ENCODE measurements around the gene AGMO.

The AGMO gene

DNA sequence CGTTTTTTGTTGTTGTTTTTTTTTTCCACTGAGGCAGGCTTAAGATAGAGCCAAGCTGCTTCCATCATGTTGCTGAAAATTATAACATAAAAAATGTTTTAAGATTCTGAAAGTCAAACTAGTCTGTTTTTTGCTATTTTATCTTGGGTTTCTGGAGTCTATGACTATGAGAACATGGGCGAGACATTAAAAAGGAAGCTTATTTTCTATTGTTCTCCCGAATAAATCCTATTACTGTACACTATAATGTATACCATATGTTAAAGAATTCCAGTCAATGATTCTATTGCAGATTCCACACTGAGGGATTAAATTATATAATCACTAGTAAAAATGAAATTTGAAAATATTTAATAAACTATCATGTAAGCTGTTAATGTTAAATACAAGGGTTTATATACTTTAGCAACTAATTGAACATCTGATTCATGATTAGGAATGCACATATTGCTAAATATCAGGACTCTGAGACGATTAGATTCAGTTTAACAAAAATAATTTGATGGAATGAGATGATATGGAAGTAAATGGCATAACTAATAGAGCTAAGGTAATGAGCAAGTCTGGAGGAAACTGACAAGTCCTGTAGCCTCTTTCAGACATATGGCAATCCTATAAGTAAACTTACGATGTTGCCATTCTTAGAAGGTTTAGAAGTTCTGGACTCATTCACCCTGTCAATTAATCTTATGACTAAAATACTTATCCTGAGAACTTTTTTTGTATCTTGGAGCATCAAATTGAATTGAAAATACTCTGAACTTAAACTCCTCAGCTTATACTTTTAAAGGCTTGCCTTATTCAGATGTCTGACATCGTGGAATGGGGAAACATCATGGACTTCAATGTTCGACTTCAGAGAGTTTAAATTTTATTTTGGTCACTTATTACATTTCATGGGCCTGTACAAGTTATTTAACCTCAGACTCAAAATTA, 364.5 kb downstream of the AGMO start:
- Histone ChIP-seq H3K27ac (no peak overlapping the region), H3K4me3 (no peak overlapping the region)

DNA sequence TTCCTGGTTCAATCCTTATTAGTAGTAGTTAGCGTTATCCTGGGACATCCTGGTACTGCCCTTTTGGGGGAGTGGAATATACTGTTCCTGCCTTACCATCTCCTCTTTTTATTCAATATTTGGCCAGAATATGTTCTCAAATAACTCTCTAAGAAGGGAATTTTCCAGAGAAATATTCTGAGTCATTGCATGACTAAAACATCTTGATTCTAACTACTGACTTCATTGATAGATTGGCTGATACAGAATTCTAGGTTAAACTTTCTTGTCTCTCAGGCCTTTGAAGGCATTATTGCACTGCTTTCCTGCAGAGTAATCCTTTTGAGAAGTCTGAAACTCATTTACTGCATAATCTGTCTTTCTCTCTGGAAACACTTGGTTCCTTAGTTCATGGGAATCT, 383.8 kb downstream of the AGMO start:
- H3K27ac ChIP-seq, result no peak overlapping the region
- no peak overlapping the region for H3K4me3 ChIP-seq

DNA sequence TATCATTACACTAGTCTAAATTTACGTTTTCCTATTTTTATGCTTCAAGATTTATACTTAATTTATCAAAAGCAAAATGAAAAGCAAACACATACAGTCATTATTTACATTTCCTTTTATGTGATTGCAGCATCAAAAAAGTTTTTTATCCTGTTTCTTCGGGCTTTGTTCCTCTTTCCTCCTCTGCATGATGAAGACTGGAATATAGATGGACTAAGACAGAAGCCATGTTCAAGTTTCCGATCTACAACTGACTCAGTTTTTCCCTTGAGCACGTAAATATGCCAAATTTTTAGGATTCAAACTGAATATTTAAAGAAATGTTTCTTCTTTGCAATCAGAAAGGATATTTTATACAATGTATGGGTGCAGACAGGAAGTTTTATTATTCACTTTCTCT, 385.7 kb downstream of the AGMO start:
- Histone ChIP-seq H3K4me3 (no peak overlapping the region), H3K27ac (no peak overlapping the region)

DNA sequence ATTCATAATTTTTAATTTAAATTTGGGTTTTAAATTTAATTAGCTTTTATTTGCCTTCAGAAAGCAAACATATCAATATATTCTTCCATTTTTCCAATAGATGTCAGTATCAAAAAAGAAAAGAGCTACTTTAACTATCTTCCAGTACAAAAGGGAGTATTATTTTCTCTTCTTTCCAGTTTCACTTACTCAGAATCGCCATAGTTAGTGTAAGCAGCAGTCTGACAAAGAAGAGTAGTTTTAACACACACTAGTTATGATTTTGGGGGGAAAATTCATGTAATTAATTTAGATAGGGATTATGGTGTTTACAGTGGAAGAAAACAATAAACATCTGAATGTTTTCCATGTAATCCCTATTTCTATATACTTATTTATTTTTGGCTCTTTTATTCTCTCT, 386.7 kb downstream of the AGMO start:
- H3K4me3 ChIP-seq, result no peak overlapping the region
- H3K27ac ChIP-seq, result no peak overlapping the region

DNA sequence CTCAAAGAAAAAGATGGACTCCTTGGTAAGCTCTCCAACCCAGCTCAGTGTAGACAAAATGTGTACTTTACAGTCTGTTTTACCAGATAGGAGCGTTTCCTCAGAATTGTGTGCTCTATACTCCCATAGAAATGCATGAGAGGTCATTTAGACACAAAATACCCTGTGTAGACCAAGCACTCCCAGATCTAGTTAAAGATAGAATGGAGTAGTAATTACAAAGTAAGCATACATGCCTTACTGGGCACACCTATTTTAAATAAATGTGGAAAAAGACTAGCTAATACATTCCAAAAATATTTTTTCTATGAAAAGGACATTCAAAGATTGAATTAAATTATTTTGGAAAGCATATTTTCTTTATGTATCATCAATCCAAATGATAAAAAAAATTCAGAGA, 387.3 kb downstream of the AGMO start:
- H3K27ac ChIP-seq, result no peak overlapping the region
- no peak overlapping the region for H3K4me3 ChIP-seq

DNA sequence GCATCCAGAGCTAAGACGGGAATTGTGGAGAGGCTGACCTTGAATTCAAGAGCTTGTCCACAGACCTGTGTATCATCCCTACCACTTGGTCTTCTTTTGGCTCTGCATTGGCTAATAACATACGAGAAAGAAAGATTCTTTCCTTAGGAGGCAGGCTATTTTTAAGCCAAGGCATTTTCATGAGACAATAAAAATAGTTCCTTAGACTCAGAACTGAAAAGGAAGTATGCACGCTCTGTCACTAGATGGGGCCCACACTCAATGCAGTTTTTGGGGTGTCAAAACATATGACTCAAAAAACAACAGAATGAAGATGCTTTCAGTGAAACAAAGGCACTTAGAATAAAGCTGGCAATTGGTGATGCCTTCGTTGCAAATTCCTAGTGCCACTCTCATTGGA, 393.3 kb downstream of the AGMO start:
- H3K27ac ChIP-seq, result no peak overlapping the region
- no peak overlapping the region for H3K4me3 ChIP-seq

DNA sequence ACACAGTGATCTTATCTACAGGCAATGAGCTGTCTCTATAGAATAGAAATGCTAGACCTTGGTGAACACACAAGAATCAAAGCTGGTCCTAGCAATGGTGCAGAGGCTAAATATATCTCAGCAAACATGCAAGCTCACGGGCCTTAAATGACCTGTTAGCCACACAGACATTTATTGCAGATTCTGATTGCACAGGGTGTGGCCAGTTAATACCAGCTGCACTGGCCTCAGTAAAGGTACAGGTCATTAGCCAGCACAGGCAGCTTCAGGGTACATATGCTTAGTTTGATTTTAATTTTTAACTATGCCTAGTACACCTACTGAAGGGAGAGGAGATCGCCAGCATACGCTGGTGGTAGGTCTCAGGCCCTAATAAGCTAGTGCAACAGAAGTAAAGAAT, 393.9 kb downstream of the AGMO start:
- Histone ChIP-seq H3K4me3 (no peak overlapping the region), H3K27ac (no peak overlapping the region)

DNA sequence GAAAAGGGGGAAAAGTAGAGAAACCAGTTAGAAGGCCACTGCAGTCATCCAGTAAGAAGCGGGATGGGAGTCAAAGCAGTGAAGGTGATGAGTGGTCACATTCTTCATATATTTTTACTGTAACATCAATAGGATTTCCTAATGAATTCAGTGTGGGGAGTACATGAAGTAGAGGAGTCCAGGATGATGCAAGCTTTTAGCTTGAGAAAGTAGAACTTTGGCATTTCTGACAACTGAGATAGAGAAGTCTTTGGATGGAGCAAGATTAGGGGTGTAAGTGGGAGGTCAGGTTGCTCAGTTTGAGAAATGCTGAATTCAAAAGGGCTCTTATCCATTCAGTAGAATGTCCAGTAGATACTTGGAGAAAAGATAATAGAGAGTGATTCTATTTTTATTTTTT, 395.2 kb downstream of the AGMO start:
- no peak overlapping the region for H3K4me3 ChIP-seq
- no peak overlapping the region for H3K27ac ChIP-seq

DNA sequence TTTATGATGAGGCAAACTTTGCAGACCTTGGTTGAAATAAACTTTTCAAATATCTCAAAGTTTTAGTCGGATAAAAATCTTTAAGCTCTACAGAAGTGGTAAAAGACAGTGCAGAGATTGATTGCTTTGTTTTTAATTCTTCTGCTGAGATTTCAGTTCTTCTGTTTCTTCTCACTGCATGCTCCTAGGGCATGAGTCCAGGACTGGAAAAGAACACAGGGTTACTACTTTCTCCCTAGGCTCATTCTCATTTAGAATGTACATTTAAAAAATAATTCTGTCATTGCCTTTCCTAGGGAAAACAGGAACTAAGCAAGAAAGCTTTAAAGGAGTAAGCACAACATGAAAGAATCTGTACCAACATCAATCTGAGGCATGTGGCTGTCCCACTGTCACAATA, 402.6 kb downstream of the AGMO start:
- no peak overlapping the region for H3K27ac ChIP-seq
- no peak overlapping the region for H3K4me3 ChIP-seq

DNA sequence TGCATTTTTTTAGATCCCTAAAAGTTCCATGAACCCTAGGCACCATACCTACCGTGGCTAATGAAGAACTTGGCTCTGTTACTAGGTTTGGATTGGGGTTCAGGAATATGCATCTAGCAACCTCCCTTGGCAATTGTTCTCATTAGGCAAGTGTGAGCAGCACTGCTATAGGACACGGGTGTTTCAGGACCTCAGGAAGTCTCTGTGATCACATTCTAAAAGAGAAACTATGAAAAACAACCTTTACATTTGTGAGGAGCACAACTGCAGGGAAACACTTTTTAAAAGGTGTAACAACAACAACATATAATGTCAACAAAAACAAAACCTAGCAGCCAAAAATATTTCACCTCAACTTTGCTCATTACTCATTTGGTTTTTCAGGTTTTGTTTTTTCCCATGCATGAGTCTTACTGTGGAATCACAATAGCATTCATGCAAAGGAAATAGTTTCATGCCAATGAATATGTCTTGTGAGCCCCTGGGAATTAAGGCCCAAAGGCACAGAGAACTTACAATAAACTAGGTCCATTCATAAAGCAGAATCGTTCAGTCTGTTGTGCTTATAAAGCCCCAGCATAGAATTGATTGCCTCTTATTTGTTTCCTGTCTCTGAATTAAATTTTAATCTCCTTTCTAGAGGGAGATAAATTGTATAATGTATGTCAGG, 403.5 kb downstream of the AGMO start:
- H3K27ac ChIP-seq, result no peak overlapping the region

More for the DNA sequence above, 403.5 kb downstream of the AGMO start:
- H3K4me3 ChIP-seq, result no peak overlapping the region
